OCI-LY7 (cell line): ENCODE measurements around the gene UBE2Q2. TPM values are rescaled to one million over a fixed set of nuclear protein-coding genes. Genes with fewer than 3 reads are reported as not detected.

Experiments
- BruUV-seq: library from RNA; stranded (reverse); fragments of 400-500 nt; replicated peaks from 2 replicates; lab custom pipeline; 2021; lab: Mats Ljungman, UMichigan
- CTCF ChIA-PET: fragments of 300-600 bp; sonication (Branson Sonifier 250); formaldehyde crosslinking; loops from one replicate; lab custom pipeline; 2022; ENCODE audit warnings: antibody characterized with exemption; ENCODE audit not compliant: unreplicated experiment; lab: Charles Lee
- POLR2A ChIA-PET: fragments of 300-600 bp; sonication (Branson Sonifier 250); formaldehyde crosslinking; loops from one replicate; lab custom pipeline; 2022; ENCODE audit warnings: antibody characterized with exemption; lab: Charles Lee
- DNase-seq: peaks from one replicate; pipeline ENCODE4 v3.0.0-alpha.2; 2015; ENCODE audit warnings: low spot score
- H2AFZ ChIP-seq: fragments of 200-600 bp; sonication (generic), shearing (Covaris generic); 2 replicates; pipeline ENCODE4 v1.6.1; 2014; ENCODE audit warnings: mild to moderate bottlenecking, antibody characterized with exemption, low read length, moderate library complexity
- H3K27ac ChIP-seq: fragments of 200-600 bp; sonication (generic); 2 replicates; pipeline ENCODE4 v1.5.1; 2014; ENCODE audit warnings: mixed run types, low read depth, mild to moderate bottlenecking, moderate library complexity, low read length, inconsistent platforms; ENCODE audit not compliant: poor library complexity, severe bottlenecking
- H3K36me3 ChIP-seq: fragments of 200-600 bp; sonication (generic); 2 replicates; pipeline ENCODE4 v1.6.1; 2014; ENCODE audit warnings: mild to moderate bottlenecking, antibody characterized with exemption, low read length, moderate library complexity, mixed read lengths; ENCODE audit not compliant: insufficient read depth
- H3K4me1 ChIP-seq: fragments of 200-600 bp; sonication (generic); 2 replicates; pipeline ENCODE4 v1.5.1; 2014; ENCODE audit warnings: mild to moderate bottlenecking, low read length; ENCODE audit not compliant: insufficient read depth, poor library complexity, severe bottlenecking
- H3K4me2 ChIP-seq: fragments of 200-600 bp; sonication (generic); 2 replicates; pipeline ENCODE4 v1.6.1; 2014; ENCODE audit warnings: mild to moderate bottlenecking, low read length
- H3K4me3 ChIP-seq: fragments of 200-600 bp; sonication (generic); 2 replicates; pipeline ENCODE4 v1.5.1; 2014; ENCODE audit warnings: mild to moderate bottlenecking, low read depth, low read length; ENCODE audit not compliant: poor library complexity, severe bottlenecking
- H3K79me2 ChIP-seq: fragments of 200-600 bp; sonication (generic); 2 replicates; pipeline ENCODE4 v1.6.1; 2016; ENCODE audit warnings: low read depth, mild to moderate bottlenecking, low read length, moderate library complexity, mixed read lengths; ENCODE audit not compliant: insufficient read depth
- H3K9me2 ChIP-seq: fragments of 200-600 bp; sonication (generic); 2 replicates; pipeline ENCODE4 v1.6.1; 2016; ENCODE audit warnings: mild to moderate bottlenecking, low read length, mixed read lengths; ENCODE audit not compliant: insufficient read depth
- H3K9me3 ChIP-seq: fragments of 200-600 bp; sonication (generic); 2 replicates; pipeline ENCODE4 v1.6.1; 2014; ENCODE audit warnings: mild to moderate bottlenecking, mixed run types, low read length, mixed read lengths
- H4K20me1 ChIP-seq: fragments of 200-600 bp; sonication (generic); 2 replicates; pipeline ENCODE4 v1.6.1; 2014; ENCODE audit warnings: mild to moderate bottlenecking, antibody characterized with exemption, low read length, moderate library complexity, mixed read lengths; ENCODE audit not compliant: insufficient read depth
- EZH2phosphoT487 ChIP-seq: fragments of 200-600 bp; sonication (generic); IDR thresholded peaks from 2 replicates; pipeline ENCODE4 v1.6.1; 2018; ENCODE audit warnings: low read depth, borderline replicate concordance, mild to moderate bottlenecking, mixed run types, antibody characterized with exemption, low read length, moderate library complexity, mixed read lengths
- intact Hi-C: fragments of 100-400 bp; cut with micrococcal nuclease; formaldehyde crosslinking; loops from one replicate; pipeline ENCODE4 v1.10.0; 2022; ENCODE audit not compliant: unreplicated experiment
- total RNA-seq, 2 experiments: library from RNA; depleted of rRNA in 1 of 2; stranded (reverse); fragments of >200 nt in 1 of 2; shearing (Covaris generic) in 1 of 2; gene quantifications; 2 replicates each; pipeline ENCODE4 v1.2.3, GENCODE V29; 2014 to 2022
- TF ChIP-seq, protein P1 (sequence below): fragments of 200-600 bp; sonication (generic); conservative IDR thresholded peaks from 2 replicates; pipeline ENCODE4 v1.5.1; 2014; ENCODE audit warnings: mild to moderate bottlenecking, antibody characterized with exemption, low read length, moderate library complexity, mixed read lengths

Gene UBE2Q2
- total RNA-seq, 2 experiments from 2014 or later, result 12.0 TPM

DNA sequence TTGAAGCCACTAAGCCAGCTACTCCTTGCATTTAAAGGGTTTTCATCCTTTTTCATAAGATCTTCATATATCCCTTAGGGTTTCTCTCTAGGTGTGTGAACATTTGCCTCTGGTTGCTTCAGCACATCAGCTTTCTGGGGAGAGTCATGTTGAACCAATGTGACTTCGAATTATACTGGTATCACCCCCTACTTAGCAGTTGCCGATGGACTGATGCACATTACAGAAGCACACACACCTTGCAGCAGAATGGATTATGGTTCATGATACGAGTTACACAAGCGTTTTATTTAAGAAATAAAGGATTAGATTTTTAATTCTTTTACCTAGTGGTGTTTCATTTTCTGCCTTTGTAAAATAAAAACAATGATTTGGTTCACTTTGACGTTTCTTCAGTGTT, 100.0 kb downstream of the UBE2Q2 start:
- no TSS peak for BruUV-seq
- no peak overlapping the region for H3K27ac ChIP-seq
- H3K4me1 ChIP-seq, result no peaks in the 10 kb centered on the region
- 0 out of 2 replicates have a peak, but pooled peaks cover 4% of the 10 kb centered on the region for H3K36me3 ChIP-seq
- no peaks in the 10 kb centered on the region for H3K79me2 ChIP-seq
- no peak for DNase-seq
- H2AFZ ChIP-seq, result no peak overlapping the region
- no peaks in the 10 kb centered on the region for H3K9me3 ChIP-seq
- intact Hi-C loops, result no loop called here
- H3K4me3 ChIP-seq, result no peak overlapping the region
- H3K9me2 ChIP-seq, result no peaks in the 10 kb centered on the region
- no peak overlapping the region for H3K4me2 ChIP-seq
- POLR2A ChIA-PET, result no interaction called here
- peaks cover 4% of the 10 kb centered on the region; the same call in 1 of the 2 replicates for H4K20me1 ChIP-seq
- CTCF ChIA-PET, result no interaction called here
- TF ChIP-seq, protein P1, sequence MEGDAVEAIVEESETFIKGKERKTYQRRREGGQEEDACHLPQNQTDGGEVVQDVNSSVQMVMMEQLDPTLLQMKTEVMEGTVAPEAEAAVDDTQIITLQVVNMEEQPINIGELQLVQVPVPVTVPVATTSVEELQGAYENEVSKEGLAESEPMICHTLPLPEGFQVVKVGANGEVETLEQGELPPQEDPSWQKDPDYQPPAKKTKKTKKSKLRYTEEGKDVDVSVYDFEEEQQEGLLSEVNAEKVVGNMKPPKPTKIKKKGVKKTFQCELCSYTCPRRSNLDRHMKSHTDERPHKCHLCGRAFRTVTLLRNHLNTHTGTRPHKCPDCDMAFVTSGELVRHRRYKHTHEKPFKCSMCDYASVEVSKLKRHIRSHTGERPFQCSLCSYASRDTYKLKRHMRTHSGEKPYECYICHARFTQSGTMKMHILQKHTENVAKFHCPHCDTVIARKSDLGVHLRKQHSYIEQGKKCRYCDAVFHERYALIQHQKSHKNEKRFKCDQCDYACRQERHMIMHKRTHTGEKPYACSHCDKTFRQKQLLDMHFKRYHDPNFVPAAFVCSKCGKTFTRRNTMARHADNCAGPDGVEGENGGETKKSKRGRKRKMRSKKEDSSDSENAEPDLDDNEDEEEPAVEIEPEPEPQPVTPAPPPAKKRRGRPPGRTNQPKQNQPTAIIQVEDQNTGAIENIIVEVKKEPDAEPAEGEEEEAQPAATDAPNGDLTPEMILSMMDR, result no peak
- TF ChIP-seq EZH2phosphoT487, result no peak

DNA sequence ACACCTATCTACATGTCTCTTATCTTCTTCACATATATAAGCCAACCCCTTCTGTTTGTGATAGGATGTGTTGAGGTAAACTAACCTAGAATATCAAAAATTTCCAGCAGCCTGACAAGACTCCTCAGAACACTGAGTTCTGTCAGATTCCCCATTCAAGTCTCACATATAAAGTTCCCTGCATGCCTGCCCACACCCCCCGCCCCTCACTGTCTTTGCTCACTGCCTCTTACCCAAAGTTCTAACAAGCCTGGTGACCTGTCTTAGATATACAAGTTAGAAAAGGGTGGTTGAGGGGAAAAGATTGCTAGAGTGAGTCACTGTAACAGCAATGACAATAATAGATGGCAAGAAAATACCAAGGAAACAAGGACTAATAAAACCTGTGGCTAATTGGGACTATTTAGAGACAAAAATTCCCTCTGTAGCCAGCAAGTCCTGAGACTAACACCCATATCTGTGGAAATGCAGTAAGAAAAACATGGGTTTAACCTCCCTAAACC, 100.5 kb downstream of the UBE2Q2 start:
- Histone ChIP-seq H4K20me1 (peaks cover 4% of the 10 kb centered on the region; the same call in 1 of the 2 replicates), H2AFZ (no peak overlapping the region), H3K9me2 (no peaks in the 10 kb centered on the region), H3K9me3 (no peaks in the 10 kb centered on the region), H3K27ac (no peak overlapping the region), H3K4me1 (no peaks in the 10 kb centered on the region), H3K4me3 (no peak overlapping the region), H3K4me2 (no peak overlapping the region), H3K79me2 (no peaks in the 10 kb centered on the region), H3K36me3 (no peaks in the 10 kb centered on the region)
- DNase-seq, result no peak
- intact Hi-C loops, result no loop called here
- no peak for TF ChIP-seq EZH2phosphoT487
- TF ChIP-seq, protein P1, result no peak
- BruUV-seq, result no TSS peak
- POLR2A ChIA-PET, result no interaction called here
- CTCF ChIA-PET, result no interaction called here

DNA sequence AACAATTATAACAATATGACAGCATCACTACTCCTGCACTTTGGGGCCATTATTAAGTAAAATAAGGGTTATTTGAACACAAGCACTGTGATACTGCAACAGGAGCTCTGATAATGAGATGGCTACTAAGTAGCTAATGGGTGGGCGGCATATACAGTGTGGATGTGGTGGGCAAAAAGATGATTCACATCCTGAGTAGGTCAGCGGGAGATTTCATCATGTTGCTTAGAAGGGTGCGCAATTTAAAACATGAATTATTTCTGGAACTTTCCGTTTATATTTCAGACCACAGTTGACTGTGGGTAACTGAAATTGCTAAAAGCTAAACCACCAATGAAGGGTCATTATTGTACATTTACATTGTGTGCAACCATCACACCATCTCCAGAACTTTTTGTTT, 102.7 kb downstream of the UBE2Q2 start:
- Histone ChIP-seq H3K79me2 (no peaks in the 10 kb centered on the region), H3K27ac (no peak overlapping the region), H3K9me2 (no peaks in the 10 kb centered on the region), H4K20me1 (peaks cover 4% of the 10 kb centered on the region; the same call in 1 of the 2 replicates), H3K4me3 (no peak overlapping the region), H2AFZ (no peak overlapping the region), H3K36me3 (no peaks in the 10 kb centered on the region), H3K9me3 (no peaks in the 10 kb centered on the region), H3K4me1 (no peaks in the 10 kb centered on the region), H3K4me2 (no peak overlapping the region)
- DNase-seq, result no peak
- TF ChIP-seq, protein P1, result no peak
- intact Hi-C loops, result no loop called here
- CTCF ChIA-PET, result no interaction called here
- POLR2A ChIA-PET, result interaction anchor here (0.5 to 0.6 kb wide), 2 partner anchors 18 to 282 kb away, joined by 3 to 4 read pairs; no protein-coding TSS in a partner anchor
- BruUV-seq, result no TSS peak
